IPS-18a (cell line): ENCODE data around the gene PKD1.

Source experiments
- H3K27ac ChIP-seq: one replicate; pipeline ENCODE4 v1.5.1; 2013; ENCODE audit warnings: low read length
- H3K27me3 ChIP-seq: one replicate; pipeline ENCODE4 v1.6.1; 2013; ENCODE audit warnings: mild to moderate bottlenecking, low read length; ENCODE audit not compliant: control insufficient read depth, insufficient read depth
- H3K36me3 ChIP-seq: one replicate; pipeline ENCODE4 v1.6.1; 2013; ENCODE audit warnings: low read depth, low read length; ENCODE audit not compliant: control insufficient read depth
- H3K4me1 ChIP-seq: one replicate; pipeline ENCODE4 v1.6.1; 2013; ENCODE audit warnings: low read depth, low read length; ENCODE audit not compliant: control insufficient read depth
- H3K4me3 ChIP-seq: one replicate; pipeline ENCODE4 v1.5.1; 2013; ENCODE audit warnings: low read length
- H3K9ac ChIP-seq: one replicate; pipeline ENCODE4 v1.6.1; 2013; ENCODE audit warnings: mild to moderate bottlenecking, low read length, moderate library complexity
- H3K9me3 ChIP-seq: one replicate; pipeline ENCODE4 v1.6.1; 2013; ENCODE audit warnings: low read depth, low read length; ENCODE audit not compliant: control insufficient read depth

PKD1 gene

DNA sequence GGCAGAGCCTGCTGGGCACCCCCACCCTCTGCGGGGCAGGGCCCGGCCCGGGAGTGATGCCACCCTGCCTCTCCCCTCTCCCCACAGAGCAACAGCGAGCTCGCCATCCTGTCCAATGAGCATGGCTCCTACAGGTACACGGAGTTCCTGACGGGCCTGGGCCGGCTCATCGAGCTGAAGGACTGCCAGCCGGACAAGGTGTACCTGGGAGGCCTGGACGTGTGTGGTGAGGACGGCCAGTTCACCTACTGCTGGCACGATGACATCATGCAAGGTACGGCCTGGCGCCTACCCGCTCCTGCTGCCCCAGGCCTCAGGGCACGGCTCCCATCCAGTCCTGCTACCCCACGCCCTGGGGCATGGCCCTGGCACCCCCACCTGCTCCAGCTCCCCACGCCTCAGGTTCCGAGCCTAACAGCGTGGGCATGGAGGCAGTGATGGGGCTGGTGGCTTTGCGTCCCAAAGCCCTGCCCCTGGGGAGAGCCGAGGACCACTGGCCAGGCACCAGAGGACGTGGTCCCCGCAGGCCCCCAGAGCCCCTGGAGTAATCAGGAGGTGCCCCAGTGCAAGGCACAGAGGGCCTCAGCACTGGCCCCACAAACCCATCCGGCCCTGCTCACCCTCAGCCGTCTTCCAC, 49.5 kb downstream of the PKD1 start:
- Histone ChIP-seq H3K27ac (no peak overlapping the region), H3K36me3 (peaks cover 14% of the 10 kb centered on the region), H3K4me1 (no peaks in the 10 kb centered on the region), H3K9me3 (no peaks in the 10 kb centered on the region), H3K27me3 (no peaks in the 10 kb centered on the region), H3K4me3 (no peak overlapping the region), H3K9ac (no peak overlapping the region)

DNA sequence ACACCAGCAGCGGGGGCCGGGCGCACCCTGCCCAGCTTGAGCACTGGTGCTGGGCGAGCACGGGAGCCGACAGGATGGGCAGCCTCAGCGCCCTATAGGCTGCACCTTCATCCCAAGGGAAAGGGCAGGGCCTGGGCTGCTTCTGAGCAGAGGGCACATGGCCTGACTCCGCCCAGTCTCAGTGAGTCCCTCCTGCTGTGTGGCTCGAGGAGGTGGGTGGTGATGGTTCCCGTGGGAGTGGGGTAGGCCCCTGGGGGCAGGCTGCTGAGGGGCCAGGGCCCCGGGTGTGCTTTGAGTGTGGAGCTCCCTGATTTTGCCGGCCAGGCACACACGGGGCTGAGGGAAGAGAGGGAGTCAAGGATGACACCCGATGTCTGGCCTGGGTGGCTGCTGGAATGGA, 50.0 kb downstream of the PKD1 start:
- Histone ChIP-seq H3K27ac (no peak overlapping the region), H3K4me1 (no peaks in the 10 kb centered on the region), H3K9me3 (no peaks in the 10 kb centered on the region), H3K9ac (no peak overlapping the region), H3K36me3 (peaks cover 14% of the 10 kb centered on the region), H3K4me3 (no peak overlapping the region), H3K27me3 (no peaks in the 10 kb centered on the region)

DNA sequence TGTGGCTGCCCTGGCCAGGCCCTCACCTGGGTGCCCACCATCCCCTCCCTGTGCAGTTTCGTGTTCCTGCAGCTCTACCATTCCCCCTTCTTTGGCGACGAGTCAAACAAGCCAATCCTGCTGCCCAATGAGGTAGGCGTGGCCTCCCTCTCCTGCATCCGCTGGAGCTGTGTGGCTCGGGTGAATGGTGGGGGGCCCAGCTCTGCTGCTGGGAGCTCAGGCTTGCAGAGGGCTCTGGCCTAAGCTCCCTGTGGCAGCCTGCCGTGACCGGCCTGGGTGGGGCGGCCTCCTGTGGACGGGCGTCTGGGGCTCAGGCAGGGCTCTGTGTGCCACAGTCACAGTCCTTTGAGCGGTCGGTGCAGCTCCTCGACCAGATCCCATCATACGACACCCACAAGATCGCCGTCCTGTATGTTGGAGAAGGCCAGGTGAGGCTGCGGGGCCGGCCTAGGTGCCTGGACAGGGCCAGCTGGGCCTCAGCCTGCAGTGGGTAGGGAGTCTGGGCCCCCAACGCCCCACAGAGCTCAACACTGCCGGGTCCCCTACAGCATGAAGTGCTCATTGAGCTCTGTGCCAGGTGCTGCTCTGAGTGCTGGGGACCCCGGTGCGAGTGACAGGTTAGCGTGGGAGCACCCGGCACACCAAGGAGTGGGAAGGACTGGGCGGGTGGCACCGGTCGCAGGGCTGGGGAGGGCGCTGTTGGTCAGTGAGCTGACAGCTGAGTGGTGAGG, 50.6 kb downstream of the PKD1 start:
- Histone ChIP-seq H3K36me3 (peaks cover 14% of the 10 kb centered on the region), H3K9me3 (no peaks in the 10 kb centered on the region), H3K4me3 (no peak overlapping the region), H3K9ac (no peak overlapping the region), H3K27ac (no peak overlapping the region), H3K4me1 (no peaks in the 10 kb centered on the region), H3K27me3 (no peaks in the 10 kb centered on the region)

DNA sequence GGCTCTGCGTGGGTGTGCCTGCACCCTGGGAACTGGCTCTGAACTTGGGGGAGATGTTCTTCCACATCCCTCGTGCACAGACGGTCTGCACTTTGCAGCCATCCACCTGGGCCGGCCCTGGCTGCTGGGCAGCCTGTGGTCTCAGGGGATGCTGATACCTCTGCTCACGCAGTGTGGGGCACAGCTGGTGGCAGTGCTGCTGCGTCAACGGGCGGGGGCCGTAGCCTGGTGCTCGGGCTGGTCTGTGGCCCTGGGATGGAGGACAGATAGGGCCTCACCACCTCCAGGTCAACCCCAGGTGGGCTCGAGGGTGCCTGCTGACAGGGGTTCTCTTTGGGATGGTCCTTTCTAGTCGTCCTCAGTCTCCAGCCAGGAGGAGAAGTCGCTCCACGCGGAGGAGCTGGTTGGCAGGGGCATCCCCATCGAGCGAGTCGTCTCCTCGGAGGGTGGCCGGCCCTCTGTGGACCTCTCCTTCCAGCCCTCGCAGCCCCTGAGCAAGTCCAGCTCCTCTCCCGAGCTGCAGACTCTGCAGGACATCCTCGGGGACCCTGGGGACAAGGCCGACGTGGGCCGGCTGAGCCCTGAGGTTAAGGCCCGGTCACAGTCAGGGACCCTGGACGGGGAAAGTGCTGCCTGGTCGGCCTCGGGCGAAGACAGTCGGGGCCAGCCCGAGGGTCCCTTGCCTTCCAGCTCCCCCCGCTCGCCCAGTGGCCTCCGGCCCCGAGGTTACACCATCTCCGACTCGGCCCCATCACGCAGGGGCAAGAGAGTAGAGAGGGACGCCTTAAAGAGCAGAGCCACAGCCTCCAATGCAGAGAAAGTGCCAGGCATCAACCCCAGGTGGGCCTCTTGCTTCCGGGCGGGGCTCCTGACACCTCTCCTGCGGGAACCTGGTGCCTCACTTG, 51.6 kb downstream of the PKD1 start:
- Histone ChIP-seq H3K9me3 (no peaks in the 10 kb centered on the region), H3K36me3 (peaks cover 13% of the 10 kb centered on the region), H3K9ac (no peak overlapping the region), H3K4me1 (no peaks in the 10 kb centered on the region), H3K27ac (no peak overlapping the region), H3K4me3 (no peak overlapping the region), H3K27me3 (no peaks in the 10 kb centered on the region)

DNA sequence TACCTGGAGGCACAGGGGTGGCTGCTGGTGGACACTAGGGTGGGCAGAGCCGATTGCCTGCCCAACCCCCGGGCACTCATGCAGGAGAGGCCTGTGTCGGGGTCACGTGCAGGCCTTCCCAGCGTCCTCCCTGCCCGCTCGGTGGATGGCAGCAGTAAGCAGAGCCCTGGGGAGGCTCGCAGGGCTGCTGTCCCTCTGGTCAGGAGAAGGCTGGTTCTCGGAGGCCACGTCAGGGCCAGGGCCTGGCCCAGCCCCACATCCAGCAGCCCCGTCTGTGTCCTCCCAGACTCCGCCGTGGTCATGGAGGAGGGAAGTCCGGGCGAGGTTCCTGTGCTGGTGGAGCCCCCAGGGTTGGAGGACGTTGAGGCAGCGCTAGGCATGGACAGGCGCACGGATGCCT, 52.3 kb downstream of the PKD1 start:
- H3K27me3 ChIP-seq: no peaks in the 10 kb centered on the region
- H3K9ac ChIP-seq: no peak overlapping the region
- H3K9me3 ChIP-seq: no peaks in the 10 kb centered on the region
- H3K36me3 ChIP-seq: peaks cover 6% of the 10 kb centered on the region
- no peak overlapping the region for H3K4me3 ChIP-seq
- H3K4me1 ChIP-seq: no peaks in the 10 kb centered on the region
- no peak overlapping the region for H3K27ac ChIP-seq

DNA sequence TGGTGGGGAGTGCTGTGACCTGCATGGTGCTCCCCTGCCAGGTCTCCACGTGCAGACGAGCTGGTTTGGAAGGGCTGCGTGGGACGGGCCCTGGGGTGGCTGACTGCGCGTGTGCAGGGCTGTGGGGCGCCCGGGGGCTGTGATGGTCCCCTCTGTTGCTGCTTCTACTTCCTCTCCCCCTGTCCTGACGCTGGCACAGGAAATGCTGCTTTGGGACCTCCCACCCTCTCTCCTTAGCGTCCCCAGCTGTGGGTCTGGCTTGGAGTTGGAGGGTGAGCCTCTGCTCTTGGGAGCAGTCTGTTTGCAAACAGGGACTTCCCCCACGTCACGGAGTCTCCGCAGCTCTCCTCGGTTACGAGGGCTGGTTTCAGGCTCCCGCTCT, 52.7 kb downstream of the PKD1 start:
- Histone ChIP-seq H3K27me3 (no peaks in the 10 kb centered on the region), H3K4me3 (no peak overlapping the region), H3K4me1 (no peaks in the 10 kb centered on the region), H3K27ac (no peak overlapping the region), H3K9ac (no peak overlapping the region), H3K36me3 (peaks cover 4% of the 10 kb centered on the region), H3K9me3 (no peaks in the 10 kb centered on the region)

DNA sequence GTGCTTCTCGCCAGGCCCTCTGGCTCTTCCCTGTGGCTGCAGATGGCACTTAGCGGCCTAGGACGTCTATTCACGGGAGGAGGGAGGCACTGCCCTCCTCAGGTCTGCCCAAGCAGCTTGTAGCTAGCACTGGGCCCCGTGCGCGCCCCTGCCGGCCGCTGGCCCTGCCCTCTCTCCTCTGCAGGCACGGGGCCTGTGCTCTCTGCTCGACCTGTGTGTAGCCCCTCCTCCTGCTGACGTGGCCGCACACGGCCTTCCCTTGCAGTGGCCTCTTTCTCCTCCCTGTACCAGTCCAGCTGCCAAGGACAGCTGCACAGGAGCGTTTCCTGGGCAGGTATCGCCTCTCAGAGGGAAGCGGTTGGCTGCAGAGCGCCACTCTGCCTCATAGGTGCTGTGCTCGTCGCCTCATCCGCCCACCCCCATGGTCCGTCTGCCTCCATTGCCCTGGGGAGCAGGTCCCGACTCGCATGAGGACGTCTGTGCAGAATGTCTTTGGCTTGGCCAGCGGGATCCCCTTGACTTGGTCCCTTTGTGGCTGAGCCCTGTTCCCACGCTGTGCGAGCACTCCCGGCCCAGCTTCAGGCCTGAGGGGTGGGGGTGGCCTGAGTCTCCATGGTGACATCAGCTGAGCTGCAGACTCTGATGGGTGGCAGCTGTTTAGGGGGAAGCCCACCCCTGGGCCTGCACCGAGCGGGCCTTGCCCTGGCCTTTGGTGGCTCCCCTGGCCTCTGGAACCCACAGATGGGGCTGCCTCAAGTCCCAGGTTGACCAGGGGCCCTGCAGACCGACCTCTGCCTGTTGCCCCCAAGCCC, 53.3 kb downstream of the PKD1 start:
- Histone ChIP-seq H3K4me3 (no peak overlapping the region), H3K9me3 (no peaks in the 10 kb centered on the region), H3K9ac (no peak overlapping the region), H3K27me3 (no peaks in the 10 kb centered on the region), H3K36me3 (peaks cover 4% of the 10 kb centered on the region), H3K4me1 (no peaks in the 10 kb centered on the region), H3K27ac (no peak overlapping the region)

DNA sequence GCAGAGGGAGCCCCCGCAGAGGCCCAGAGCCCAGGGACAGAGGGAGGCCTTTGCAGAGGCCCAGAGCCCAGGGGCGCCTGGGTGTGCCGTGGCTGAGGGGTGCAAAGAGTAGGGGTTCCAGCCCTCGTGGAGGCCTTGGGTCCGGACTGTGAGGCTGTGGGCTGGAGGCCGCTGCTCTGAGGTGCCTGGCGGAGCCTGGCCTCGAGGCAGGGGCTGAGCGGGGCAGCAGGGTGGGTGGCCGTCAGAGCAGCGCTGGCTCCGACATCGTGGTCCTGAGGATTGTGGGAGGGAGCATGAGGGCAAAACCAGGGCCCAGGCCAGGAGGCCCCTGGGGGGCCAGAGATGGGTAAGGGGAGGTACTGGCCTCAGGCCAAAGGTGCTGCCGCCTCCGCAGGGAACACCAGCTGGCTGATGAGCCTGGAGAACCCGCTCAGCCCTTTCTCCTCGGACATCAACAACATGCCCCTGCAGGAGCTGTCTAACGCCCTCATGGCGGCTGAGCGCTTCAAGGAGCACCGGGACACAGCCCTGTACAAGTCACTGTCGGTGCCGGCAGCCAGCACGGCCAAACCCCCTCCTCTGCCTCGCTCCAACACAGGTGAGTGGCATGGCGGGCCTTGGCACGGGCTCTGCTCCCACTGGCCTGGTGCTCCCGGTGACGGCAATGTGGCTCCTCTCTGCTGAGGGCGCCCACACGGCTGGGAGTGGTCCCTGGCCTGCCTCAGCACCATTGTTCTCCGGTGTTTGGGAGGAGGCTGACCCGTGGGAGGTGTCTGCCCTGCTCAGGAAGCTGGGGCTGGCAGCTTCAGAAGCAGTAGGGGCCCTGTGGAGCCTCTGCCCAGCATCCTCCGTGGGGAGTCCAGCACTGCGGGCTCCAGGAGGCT, 54.3 kb downstream of the PKD1 start:
- no peak overlapping the region for H3K4me3 ChIP-seq
- no peak overlapping the region for H3K27ac ChIP-seq
- H3K9ac ChIP-seq: no peak overlapping the region
- no peaks in the 10 kb centered on the region for H3K4me1 ChIP-seq
- peaks cover 4% of the 10 kb centered on the region for H3K36me3 ChIP-seq
- no peaks in the 10 kb centered on the region for H3K9me3 ChIP-seq
- H3K27me3 ChIP-seq: no peaks in the 10 kb centered on the region

DNA sequence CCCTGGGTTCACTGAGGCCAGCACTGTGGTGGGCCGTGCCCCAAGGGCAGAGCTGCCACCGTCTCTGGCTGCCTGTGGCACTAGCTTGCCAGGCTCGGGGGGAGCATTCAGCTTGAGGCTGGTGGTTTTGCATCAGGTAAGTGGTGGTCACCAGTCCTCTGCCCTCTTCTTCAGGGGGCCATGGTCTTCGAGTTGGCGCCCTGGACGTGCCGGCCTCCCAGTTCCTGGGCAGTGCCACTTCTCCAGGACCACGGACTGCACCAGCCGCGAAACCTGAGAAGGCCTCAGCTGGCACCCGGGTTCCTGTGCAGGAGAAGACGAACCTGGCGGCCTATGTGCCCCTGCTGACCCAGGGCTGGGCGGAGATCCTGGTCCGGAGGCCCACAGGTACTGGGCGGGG, 55.7 kb downstream of the PKD1 start:
- Histone ChIP-seq H3K4me1 (no peaks in the 10 kb centered on the region), H3K4me3 (no peak overlapping the region), H3K9ac (no peak overlapping the region), H3K36me3 (peaks cover 4% of the 10 kb centered on the region), H3K9me3 (no peaks in the 10 kb centered on the region), H3K27me3 (no peaks in the 10 kb centered on the region), H3K27ac (no peak overlapping the region)

DNA sequence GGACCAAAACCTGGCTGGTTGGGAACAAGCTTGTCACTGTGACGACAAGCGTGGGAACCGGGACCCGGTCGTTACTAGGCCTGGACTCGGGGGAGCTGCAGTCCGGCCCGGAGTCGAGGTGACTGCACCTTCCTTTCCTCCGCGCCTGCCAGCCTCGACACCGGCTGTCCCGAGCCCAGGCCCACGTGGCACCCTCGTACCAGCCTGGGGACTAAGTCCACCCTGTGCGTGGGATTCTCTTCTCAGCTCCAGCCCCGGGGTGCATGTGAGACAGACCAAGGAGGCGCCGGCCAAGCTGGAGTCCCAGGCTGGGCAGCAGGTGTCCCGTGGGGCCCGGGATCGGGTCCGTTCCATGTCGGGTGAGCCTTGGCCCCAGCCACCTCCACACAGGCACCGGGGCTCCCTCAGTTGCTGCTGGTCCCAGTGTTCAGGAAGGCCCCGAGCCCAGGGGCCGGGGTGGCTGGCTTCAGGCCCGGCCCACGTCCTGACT, 56.3 kb downstream of the PKD1 start:
- H3K4me1 ChIP-seq: no peaks in the 10 kb centered on the region
- no peak overlapping the region for H3K9ac ChIP-seq
- H3K4me3 ChIP-seq: no peak overlapping the region
- no peak overlapping the region for H3K27ac ChIP-seq
- H3K9me3 ChIP-seq: no peaks in the 10 kb centered on the region
- H3K27me3 ChIP-seq: no peaks in the 10 kb centered on the region
- H3K36me3 ChIP-seq: peaks cover 4% of the 10 kb centered on the region
